HL-60 (cell line): ENCODE measurements around the gene ZNF638.

Source experiments
- DNase-seq, 2 experiments: peaks; one replicate each; pipeline ENCODE4 v3.0.0-alpha.2; 2010 to 2020; ENCODE audit warnings: low read depth in 1 of 2, low spot score in 1 of 2
- H3K27ac ChIP-seq: fragments of 250-450 bp; sonication (Bioruptor Pico); replicated peaks from 2 replicates; pipeline ENCODE4 v1.5.1; 2020; ENCODE audit warnings: mild to moderate bottlenecking, moderate library complexity
- H3K27me3 ChIP-seq: fragments of 250-450 bp; sonication (Bioruptor Pico); 2 replicates; pipeline ENCODE4 v1.5.1; 2021; ENCODE audit warnings: mild to moderate bottlenecking, moderate library complexity; ENCODE audit not compliant: insufficient read depth, poor library complexity, severe bottlenecking
- H3K4me3 ChIP-seq: replicated peaks from 2 replicates; pipeline ENCODE4 v1.5.1; 2011; ENCODE audit warnings: mild to moderate bottlenecking, control low read depth, low read length; ENCODE audit not compliant: insufficient read depth
- CTCF ChIP-seq: IDR thresholded peaks from one replicate; pipeline ENCODE4 v1.5.1; 2011; ENCODE audit warnings: low read length, control low read depth, inconsistent platforms; ENCODE audit not compliant: insufficient read depth
- GABPA ChIP-seq: IDR thresholded peaks from 2 replicates; pipeline ENCODE4 v1.6.1; 2012; ENCODE audit warnings: low read depth
- POLR2AphosphoS5 ChIP-seq: IDR thresholded peaks from 2 replicates; pipeline ENCODE4 v1.6.1; 2012; ENCODE audit warnings: low read depth
- REST ChIP-seq: IDR thresholded peaks from 2 replicates; pipeline ENCODE4 v1.6.1; 2012; ENCODE audit warnings: low read depth; ENCODE audit not compliant: insufficient replicate concordance
- SPI1 ChIP-seq: IDR thresholded peaks from 2 replicates; pipeline ENCODE4 v1.6.1; 2012; ENCODE audit warnings: low read depth, mild to moderate bottlenecking, borderline replicate concordance

Gene ZNF638

GRCh38 chr2:71451705-71452104 lies 120.1 kb downstream of the ZNF638 start:
- Histone ChIP-seq H3K4me3 (no peak overlapping the region), H3K27ac (peak overlapping the region; percentile 71), H3K27me3 (no peaks in the 10 kb centered on the region)
- no peak for TF ChIP-seq REST
- no peak for TF ChIP-seq SPI1
- no peak for TF ChIP-seq CTCF
- TF ChIP-seq GABPA = no peak
- no peak for TF ChIP-seq POLR2AphosphoS5
- DNase-seq = no peak

GRCh38 chr2:71452565-71452964 lies 121.0 kb downstream of the ZNF638 start:
- peak; percentile 82 to 92 for DNase-seq
- no peak for TF ChIP-seq POLR2AphosphoS5
- TF ChIP-seq CTCF = peak; percentile 27
- Histone ChIP-seq H3K27ac (peak overlapping the region; percentile 71), H3K27me3 (no peaks in the 10 kb centered on the region), H3K4me3 (no peak overlapping the region)

GRCh38 chr2:71453404-71454220 lies 122.0 kb downstream of the ZNF638 start, which contains the start of gene DYSF:
DYSF (plus strand) TSS chr2:71453561.
- Histone ChIP-seq H3K27ac (peak within 1 kb of the TSS; percentile 71), H3K4me3 (peak within 1 kb of the TSS; percentile 37), H3K27me3 (no peaks in the 10 kb centered on the region)
- peak in 1 of 2 experiments; percentile 36 for DNase-seq
- TF ChIP-seq CTCF = no peak
- no peak for TF ChIP-seq POLR2AphosphoS5
- TF ChIP-seq GABPA = no peak
- TF ChIP-seq REST = no peak
- TF ChIP-seq SPI1 = no peak
